HG02852 (cell line): ENCODE measurements around the gene PPP1R1A.

ENCODE experiments used
- ATAC-seq: cut with Tn5 transposase; IDR thresholded peaks from one replicate; pipeline ENCODE4 v1.9.1; 2021; ENCODE audit warnings: mild to moderate bottlenecking, moderate library complexity; ENCODE audit not compliant: unreplicated experiment

PPP1R1A gene

DNA sequence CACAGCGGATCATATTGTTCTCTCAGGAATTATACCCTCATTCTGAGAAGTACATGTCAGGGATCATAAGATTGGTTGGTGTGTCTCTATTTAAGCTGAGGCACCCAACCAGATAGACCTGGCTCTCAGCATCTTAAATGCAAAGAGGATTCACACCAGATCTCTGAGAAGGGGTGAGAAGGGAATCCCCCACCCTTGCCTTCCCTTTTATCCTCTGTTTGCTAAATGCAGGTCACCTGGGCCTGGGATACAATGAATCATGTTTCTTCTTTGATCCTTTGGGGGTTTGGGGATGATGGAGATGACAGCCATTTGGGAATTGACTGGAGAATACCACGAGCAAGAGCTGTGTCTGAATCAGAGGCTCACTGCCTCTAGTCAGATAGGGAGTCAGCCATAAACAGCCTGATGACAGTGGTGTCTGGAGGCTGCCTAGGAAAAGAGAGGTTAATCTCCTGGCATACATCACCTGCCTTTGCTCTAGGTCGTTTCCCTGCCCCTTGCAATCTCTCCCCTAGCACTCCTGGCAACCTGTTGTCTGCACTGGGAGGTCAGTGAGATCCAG lies 50.2 kb downstream of the PPP1R1A start:
- ATAC-seq: no peak

DNA sequence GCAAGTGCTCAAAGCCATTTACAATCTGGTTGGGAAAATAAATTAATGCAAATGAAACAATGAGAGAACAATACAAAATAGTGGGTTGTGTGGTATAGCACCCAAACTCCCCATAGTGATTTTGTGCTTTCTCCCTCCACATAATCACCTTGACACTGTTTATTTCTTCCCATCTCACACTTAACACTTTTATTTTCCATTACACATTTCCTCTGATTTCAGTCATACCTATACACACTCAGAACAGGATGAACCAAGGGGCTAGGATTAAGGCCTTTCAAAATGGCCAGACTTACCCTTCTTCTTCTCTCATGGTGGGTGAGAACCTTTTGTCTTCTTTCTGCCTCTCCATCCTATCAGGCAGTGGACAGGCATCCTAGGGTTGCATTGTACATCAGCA lies 53.0 kb downstream of the PPP1R1A start:
- ATAC-seq: no peak

DNA sequence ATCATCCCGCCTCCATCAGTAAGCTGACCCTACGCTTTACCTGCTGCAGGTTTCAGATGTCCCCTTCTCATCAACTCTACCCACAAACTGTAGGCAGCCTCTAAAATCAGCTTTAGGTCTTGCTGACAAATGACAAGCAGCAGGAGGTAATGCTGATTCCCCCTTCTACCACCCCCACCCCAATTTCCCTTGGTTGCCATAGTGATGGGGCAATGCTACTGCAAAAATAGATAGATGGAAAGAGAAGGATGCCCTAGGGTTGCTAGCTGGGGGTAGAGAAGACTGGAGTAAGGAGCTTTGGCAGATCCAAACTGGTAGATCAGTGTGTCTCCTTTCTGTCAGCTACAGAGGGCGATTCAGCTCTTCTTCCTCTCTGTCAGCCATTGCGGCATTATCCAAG lies 58.9 kb downstream of the PPP1R1A start:
- no peak for ATAC-seq
